ENCODE results near the gene ARHGAP40.

- TF ChIP-seq CTCF (IDR thresholded peaks at IDR 0.05) (no peak), POLR2AphosphoS5 (IDR thresholded peaks at IDR 0.05) (no peak)
Observed at GRCh38 chr20:38659597-38659880, 57.9 kb downstream of the ARHGAP40 start.
